Activated CD4-positive, alpha-beta T cell treated with anti-CD3 and anti-CD28 coated beads, Interleukin-2, amount 10 ng/mL, durations not matched to agents 7 days and 5 days (primary cell): ENCODE results near the gene C6orf15. TPM values are rescaled to one million over a fixed set of nuclear protein-coding genes. Genes with fewer than 3 reads are reported as not detected.

ENCODE experiments used
- CTCF ChIA-PET: fragments of 350-600 bp; sonication (Branson Sonifier 250); formaldehyde crosslinking; loops from one replicate; lab custom pipeline; 2021; ENCODE audit warnings: antibody characterized with exemption; lab: Charles Lee
- POLR2A ChIA-PET: fragments of 350-600 bp; sonication (Branson Sonifier 250); formaldehyde crosslinking; loops from one replicate; lab custom pipeline; 2021; ENCODE audit warnings: antibody characterized with exemption; lab: Charles Lee
- DNase-seq: peaks from one replicate; pipeline ENCODE4 v3.0.0-alpha.2; 2020
- H3K27ac Mint-ChIP-seq: one replicate; pipeline ENCODE4 v1.8.0; 2021; ENCODE audit warnings: mild to moderate bottlenecking, moderate library complexity, mixed read lengths
- H3K27me3 Mint-ChIP-seq: one replicate; pipeline ENCODE4 v1.8.0; 2021; ENCODE audit warnings: mixed read lengths
- H3K36me3 Mint-ChIP-seq: one replicate; pipeline ENCODE4 v1.8.0; 2021; ENCODE audit warnings: low read depth, mixed read lengths
- H3K4me1 Mint-ChIP-seq: one replicate; pipeline ENCODE4 v1.8.0; 2021; ENCODE audit warnings: mixed read lengths
- H3K4me3 Mint-ChIP-seq: one replicate; pipeline ENCODE4 v1.8.0; 2021; ENCODE audit warnings: mild to moderate bottlenecking, moderate library complexity, mixed read lengths
- H3K9me3 Mint-ChIP-seq: one replicate; pipeline ENCODE4 v1.8.0; 2021; ENCODE audit warnings: mixed read lengths
- total RNA-seq, 2 experiments: library from RNA; stranded (reverse); gene quantifications; one replicate each; pipeline ENCODE4 v1.2.3, GENCODE V29; 2021

Gene C6orf15
- total RNA-seq, 2 experiments from 2014 or later, result not detected

GRCh38 chr6:31092769-31093505 lies 19.4 kb downstream of the C6orf15 start:
- Mint-ChIP-seq H3K9me3 (peaks cover 2% of the 10 kb centered on the region), H3K4me3 (no peak overlapping the region), H3K27ac (no peak overlapping the region), H3K27me3 (no peaks in the 10 kb centered on the region), H3K36me3 (no peaks in the 10 kb centered on the region), H3K4me1 (peaks cover 31% of the 10 kb centered on the region)
- ChIA-PET POLR2A (no interaction called here), CTCF (interaction anchor here (1.5 to 3.0 kb wide), 2 partner anchors 13 to 177 kb away, joined by 7 read pairs; no protein-coding TSS in a partner anchor)
- no peak for DNase-seq

GRCh38 chr6:31092238-31092637 lies 20.1 kb downstream of the C6orf15 start:
- DNase-seq, result no peak
- Mint-ChIP-seq H3K9me3 (peaks cover 2% of the 10 kb centered on the region), H3K27me3 (no peaks in the 10 kb centered on the region), H3K27ac (no peak overlapping the region), H3K4me3 (no peak overlapping the region), H3K4me1 (peaks cover 32% of the 10 kb centered on the region), H3K36me3 (no peaks in the 10 kb centered on the region)
- ChIA-PET POLR2A (no interaction called here), CTCF (interaction anchor here (3.0 kb wide), 1 partner anchor 12 kb away, joined by 7 read pairs; no protein-coding TSS in a partner anchor)

GRCh38 chr6:31091680-31092079 lies 20.7 kb downstream of the C6orf15 start:
- Mint-ChIP-seq H3K36me3 (no peaks in the 10 kb centered on the region), H3K4me3 (no peak overlapping the region), H3K4me1 (peaks cover 33% of the 10 kb centered on the region), H3K27me3 (no peaks in the 10 kb centered on the region), H3K9me3 (peaks cover 2% of the 10 kb centered on the region), H3K27ac (no peak overlapping the region)
- POLR2A ChIA-PET, result no interaction called here
- DNase-seq, result no peak
- CTCF ChIA-PET, result interaction anchor here (1.3 to 3.0 kb wide), 2 partner anchors 12 kb away, joined by 6 to 7 read pairs; no protein-coding TSS in a partner anchor

- H3K9me3 Mint-ChIP-seq, result peaks cover 2% of the 10 kb centered on the region
- H3K36me3 Mint-ChIP-seq, result no peaks in the 10 kb centered on the region
- peaks cover under 1% of the 10 kb centered on the region for H3K27me3 Mint-ChIP-seq
- no peak overlapping the region for H3K27ac Mint-ChIP-seq
- no peak overlapping the region for H3K4me3 Mint-ChIP-seq
- CTCF ChIA-PET, result interaction anchor here (1.3 kb wide), 1 partner anchor 11 kb away, joined by 6 read pairs; no protein-coding TSS in a partner anchor
- H3K4me1 Mint-ChIP-seq, result peaks cover 29% of the 10 kb centered on the region
- POLR2A ChIA-PET, result interaction anchor here (0.6 kb wide), 1 partner anchor 416 kb away, joined by 5 read pairs; no protein-coding TSS in a partner anchor
- no peak for DNase-seq
Observed at GRCh38 chr6:31090973-31091364, 21.4 kb downstream of the C6orf15 start.

- no peak for DNase-seq
- ChIA-PET POLR2A (no interaction called here), CTCF (interaction anchor here (1.3 kb wide), 1 partner anchor 10 kb away, joined by 6 read pairs; no protein-coding TSS in a partner anchor)
- Mint-ChIP-seq H3K9me3 (peaks cover 2% of the 10 kb centered on the region), H3K4me1 (peaks cover 29% of the 10 kb centered on the region), H3K4me3 (no peak overlapping the region), H3K27ac (no peak overlapping the region), H3K27me3 (peaks cover 6% of the 10 kb centered on the region), H3K36me3 (no peaks in the 10 kb centered on the region)
Observed at GRCh38 chr6:31090275-31090972, 22.0 kb downstream of the C6orf15 start.

GRCh38 chr6:31087494-31088089 lies 24.8 kb downstream of the C6orf15 start:
- DNase-seq, result peak; percentile 90
- H3K4me1 Mint-ChIP-seq, result peaks cover 11% of the 10 kb centered on the region
- H3K9me3 Mint-ChIP-seq, result no peaks in the 10 kb centered on the region
- H3K27ac Mint-ChIP-seq, result peak overlapping the region; percentile 58
- ChIA-PET POLR2A (no interaction called here), CTCF (interaction anchor here (0.5 to 3.0 kb wide), 33 partner anchors 8 to 546 kb away, joined by 3 to 18 read pairs (median 3); partner anchors contain the start of genes GNL1, PRR3 and VARS2)
- no peaks in the 10 kb centered on the region for H3K36me3 Mint-ChIP-seq
- H3K27me3 Mint-ChIP-seq, result peaks cover 6% of the 10 kb centered on the region
- H3K4me3 Mint-ChIP-seq, result no peak overlapping the region

GRCh38 chr6:31086788-31087440 lies 25.5 kb downstream of the C6orf15 start:
- Mint-ChIP-seq H3K4me3 (no peak overlapping the region), H3K27ac (no peak overlapping the region), H3K4me1 (peaks cover 11% of the 10 kb centered on the region), H3K27me3 (peaks cover 6% of the 10 kb centered on the region), H3K36me3 (no peaks in the 10 kb centered on the region), H3K9me3 (no peaks in the 10 kb centered on the region)
- POLR2A ChIA-PET, result no interaction called here
- CTCF ChIA-PET, result interaction anchor here (0.5 to 3.0 kb wide), 34 partner anchors 7 to 546 kb away, joined by 3 to 18 read pairs (median 3); partner anchors contain the start of genes GNL1, PRR3 and VARS2
- DNase-seq, result no peak

- Mint-ChIP-seq H3K4me3 (no peak overlapping the region), H3K9me3 (no peaks in the 10 kb centered on the region), H3K36me3 (no peaks in the 10 kb centered on the region), H3K4me1 (peaks cover 19% of the 10 kb centered on the region), H3K27me3 (peaks cover 13% of the 10 kb centered on the region), H3K27ac (no peak overlapping the region)
- ChIA-PET CTCF (interaction anchor here (1.3 to 1.8 kb wide), 3 partner anchors 12 to 170 kb away, joined by 3 to 6 read pairs (median 4); partner anchors contain the start of gene VARS2), POLR2A (no interaction called here)
- DNase-seq, result peak; percentile 53
Observed at GRCh38 chr6:31083742-31084354, 28.5 kb downstream of the C6orf15 start.

GRCh38 chr6:31081872-31082271 lies 30.5 kb downstream of the C6orf15 start:
- Mint-ChIP-seq H3K36me3 (no peaks in the 10 kb centered on the region), H3K4me1 (peaks cover 9% of the 10 kb centered on the region), H3K4me3 (no peak overlapping the region), H3K27me3 (peaks cover 13% of the 10 kb centered on the region), H3K27ac (no peak overlapping the region), H3K9me3 (no peaks in the 10 kb centered on the region)
- CTCF ChIA-PET, result interaction anchor here (3.6 kb wide), 1 partner anchor 252 kb away, joined by 17 read pairs; no protein-coding TSS in a partner anchor
- no peak for DNase-seq
- POLR2A ChIA-PET, result no interaction called here

- CTCF ChIA-PET, result interaction anchor here (0.5 to 3.6 kb wide), 30 partner anchors 8 to 486 kb away, joined by 3 to 19 read pairs (median 4); partner anchors contain the start of gene VARS2
- no peaks in the 10 kb centered on the region for H3K36me3 Mint-ChIP-seq
- H3K27me3 Mint-ChIP-seq, result peaks cover 8% of the 10 kb centered on the region
- peaks cover 8% of the 10 kb centered on the region for H3K4me1 Mint-ChIP-seq
- H3K9me3 Mint-ChIP-seq, result no peaks in the 10 kb centered on the region
- POLR2A ChIA-PET, result no interaction called here
- peak overlapping the region; percentile 10 for H3K4me3 Mint-ChIP-seq
- DNase-seq, result peak; percentile 83
- H3K27ac Mint-ChIP-seq, result no peak overlapping the region
Observed at GRCh38 chr6:31079656-31080261, 32.6 kb downstream of the C6orf15 start.

- Mint-ChIP-seq H3K27me3 (peaks cover 8% of the 10 kb centered on the region), H3K36me3 (no peaks in the 10 kb centered on the region), H3K27ac (no peak overlapping the region), H3K9me3 (no peaks in the 10 kb centered on the region), H3K4me1 (peaks cover 8% of the 10 kb centered on the region), H3K4me3 (no peak overlapping the region)
- no peak for DNase-seq
- ChIA-PET CTCF (no interaction called here), POLR2A (no interaction called here)
Observed at GRCh38 chr6:31076611-31077010, 35.8 kb downstream of the C6orf15 start.
